Stimulated activated CD8-positive, alpha-beta memory T cell treated with anti-CD3 and anti-CD28 coated beads, Interleukin-12 subunit alpha, Interleukin-12 subunit beta, amount 100 ng/mL, for 4 hours (primary cell): ENCODE data around the gene S1PR1.

ENCODE experiments used
- DNase-seq: peaks from one replicate; pipeline ENCODE4 v3.0.0-alpha.2; 2020; ENCODE audit warnings: low read depth

Gene S1PR1

DNA sequence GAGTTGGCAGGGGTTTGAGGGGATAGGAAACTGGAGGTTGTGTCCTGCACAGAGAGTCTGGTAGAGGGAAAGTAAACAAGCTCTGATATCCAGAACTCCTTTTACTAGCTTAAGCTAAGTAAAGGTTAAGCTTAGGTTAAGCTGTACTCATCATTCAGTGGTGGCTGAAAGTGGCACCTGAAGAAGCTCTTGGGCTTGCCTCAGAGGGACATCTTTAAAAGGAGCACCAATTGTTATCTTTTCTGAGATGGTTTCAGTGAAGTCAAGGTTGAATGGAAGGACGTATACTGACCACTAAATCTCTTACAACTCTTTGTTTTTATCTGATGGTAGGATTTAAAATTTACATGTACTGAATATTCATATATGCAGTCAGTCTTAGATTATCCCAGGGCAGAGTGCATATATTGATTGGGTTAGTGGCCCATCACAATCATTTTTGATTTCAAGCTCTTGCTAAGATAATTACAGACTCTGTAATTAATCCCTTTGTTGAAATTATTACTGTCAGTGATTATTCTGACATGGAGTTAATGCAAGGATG is 43.3 kb downstream of the S1PR1 start:
- no peak for DNase-seq

DNA sequence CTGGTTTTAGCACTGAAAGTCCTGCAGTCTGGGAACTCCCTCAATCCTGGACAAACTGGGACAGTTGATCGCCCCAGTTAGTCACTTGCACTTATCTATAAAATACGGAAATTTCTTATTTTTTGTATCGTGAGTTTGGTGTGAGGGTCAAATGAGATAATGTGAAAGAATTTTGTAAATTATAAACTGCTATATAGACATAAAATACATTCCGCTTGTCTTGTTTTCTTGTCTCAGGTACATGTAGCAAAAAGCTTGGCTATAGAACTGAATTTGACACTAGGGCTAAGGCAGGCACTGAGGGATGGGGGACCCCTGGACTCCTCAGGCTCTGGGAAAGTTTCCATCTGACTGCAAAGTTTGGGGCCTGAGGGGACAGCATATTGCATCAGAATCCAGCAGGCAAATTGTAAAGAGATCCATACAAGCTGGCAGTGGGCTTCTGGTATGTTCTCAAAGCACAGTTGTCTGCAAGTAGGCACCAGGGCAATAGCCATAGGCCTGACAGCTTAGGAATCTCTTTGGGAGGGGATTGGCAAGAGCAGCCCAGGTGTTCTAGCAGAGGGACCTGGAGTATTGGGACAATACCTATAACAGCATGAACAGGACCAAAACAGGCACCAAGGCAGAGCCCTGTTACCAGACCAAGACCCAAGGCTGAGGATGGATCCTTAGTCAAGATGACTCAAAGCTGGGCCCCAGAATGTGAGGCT is 44.3 kb downstream of the S1PR1 start:
- no peak for DNase-seq

DNA sequence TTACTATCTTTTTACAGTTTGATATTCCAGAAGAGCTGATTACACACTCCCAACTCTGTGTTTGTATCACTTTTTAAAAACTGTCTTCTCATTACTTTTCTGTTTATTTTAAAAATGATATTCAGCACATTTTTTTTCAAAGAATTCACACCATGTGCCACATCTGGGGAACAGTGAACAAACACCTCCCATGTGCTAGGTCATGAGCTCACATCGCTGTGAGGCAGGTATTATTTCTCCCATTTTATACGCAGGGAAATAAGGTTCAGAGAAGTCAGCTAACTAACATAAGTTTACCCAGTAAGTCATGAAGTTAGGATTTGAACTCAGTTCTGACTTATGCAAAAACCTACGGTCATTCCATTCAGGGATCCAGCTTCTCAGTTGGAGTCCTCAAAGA is 44.9 kb downstream of the S1PR1 start:
- no peak for DNase-seq

DNA sequence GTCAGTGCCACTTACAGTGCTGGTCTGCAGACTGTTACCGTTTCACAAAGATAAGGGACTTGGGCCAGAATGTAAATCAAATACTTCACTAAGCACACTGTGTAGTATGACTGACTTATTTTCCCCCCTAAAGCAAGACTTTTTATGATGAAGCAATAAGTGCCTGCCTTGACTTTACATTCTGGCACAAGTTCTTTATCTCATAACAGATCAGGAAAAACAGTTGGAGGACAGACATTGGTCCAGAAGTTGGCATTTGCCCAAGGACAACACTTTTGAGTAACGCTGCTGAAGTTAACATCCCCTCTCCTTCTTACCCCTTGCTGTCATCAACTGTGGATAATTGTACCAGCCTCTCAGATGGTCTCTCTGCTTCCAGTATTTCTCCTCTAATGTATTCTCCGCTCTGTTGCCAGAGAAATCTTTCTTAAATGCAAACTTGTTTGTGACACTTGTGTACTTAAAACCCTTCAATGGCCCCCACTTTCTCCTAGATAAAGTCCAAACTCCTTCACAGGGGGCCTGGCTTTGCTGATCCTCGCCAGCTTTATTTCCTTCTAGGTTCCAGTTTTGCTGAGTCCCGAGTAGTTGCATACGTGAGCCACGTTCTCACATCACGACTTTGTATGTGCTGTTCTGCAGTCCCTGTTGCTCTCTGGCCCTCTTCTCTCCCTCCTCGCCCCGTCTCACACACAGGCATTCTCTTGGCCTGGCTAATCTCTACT is 45.7 kb downstream of the S1PR1 start:
- DNase-seq = no peak

DNA sequence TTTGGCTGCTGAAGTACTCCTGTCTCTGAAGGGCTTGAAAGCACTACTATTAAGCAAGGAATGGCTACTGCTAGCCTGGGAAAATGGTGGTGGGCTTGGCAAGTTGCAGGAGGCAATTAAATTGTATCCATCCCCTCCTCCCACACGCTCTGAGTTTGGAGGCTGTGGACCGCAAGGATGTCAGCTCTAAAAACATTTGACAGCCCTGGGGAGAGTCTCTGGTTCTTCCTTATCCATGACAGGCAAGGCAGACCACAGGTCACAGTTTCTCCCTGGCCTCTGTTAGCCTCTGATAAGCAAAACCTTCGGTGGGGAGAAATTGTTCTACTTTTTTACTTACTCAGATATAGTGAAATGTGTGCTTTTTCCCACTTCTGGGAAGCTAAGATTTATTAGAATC is 46.6 kb downstream of the S1PR1 start:
- no peak for DNase-seq

DNA sequence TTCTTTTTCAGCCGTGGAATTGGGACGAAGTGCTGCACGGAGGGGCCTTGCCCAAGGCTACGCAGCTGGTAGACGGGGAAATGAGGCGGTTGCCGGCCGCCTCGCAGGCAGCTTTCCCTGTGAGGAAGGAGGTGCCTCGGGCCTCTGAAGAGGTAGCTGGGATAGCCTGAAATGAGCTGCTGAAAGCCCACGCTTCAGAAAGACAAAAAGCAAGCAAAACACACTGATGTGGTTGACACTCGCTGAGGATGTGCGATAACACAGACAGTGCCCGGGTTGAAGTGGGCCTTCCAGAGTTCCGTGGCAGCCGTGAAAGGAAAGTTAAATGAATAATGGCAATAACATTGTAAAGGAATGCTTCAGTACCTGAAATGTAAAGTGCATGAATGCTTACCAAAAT is 47.2 kb downstream of the S1PR1 start:
- peak; percentile 14 for DNase-seq

DNA sequence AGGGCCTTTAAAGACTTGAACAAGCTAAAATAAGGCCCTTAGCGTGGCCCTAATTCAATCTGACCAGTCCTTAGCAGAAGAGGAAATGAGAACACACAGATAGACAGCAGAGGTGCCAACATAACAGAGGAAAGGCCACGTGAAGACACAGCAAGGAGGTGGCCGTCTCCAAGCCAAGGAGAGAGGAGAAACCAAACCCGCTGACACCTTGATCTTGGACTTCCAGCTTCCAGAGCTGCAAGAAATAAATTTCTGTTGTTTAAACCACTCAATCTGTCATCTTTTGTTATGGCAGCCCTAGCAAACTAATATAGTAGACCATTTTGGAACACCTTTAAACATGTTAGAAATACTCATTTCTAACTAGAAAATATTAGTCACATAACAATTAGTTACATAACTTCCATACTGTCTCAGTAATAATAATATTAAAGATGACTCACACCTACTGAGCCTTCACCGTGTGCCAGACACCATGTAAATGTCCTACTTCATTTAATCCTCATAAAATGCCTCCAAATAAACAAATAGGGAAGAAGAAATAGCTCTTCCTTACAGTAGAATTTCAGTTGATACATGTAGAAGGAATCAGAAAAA is 47.9 kb downstream of the S1PR1 start:
- DNase-seq = no peak

DNA sequence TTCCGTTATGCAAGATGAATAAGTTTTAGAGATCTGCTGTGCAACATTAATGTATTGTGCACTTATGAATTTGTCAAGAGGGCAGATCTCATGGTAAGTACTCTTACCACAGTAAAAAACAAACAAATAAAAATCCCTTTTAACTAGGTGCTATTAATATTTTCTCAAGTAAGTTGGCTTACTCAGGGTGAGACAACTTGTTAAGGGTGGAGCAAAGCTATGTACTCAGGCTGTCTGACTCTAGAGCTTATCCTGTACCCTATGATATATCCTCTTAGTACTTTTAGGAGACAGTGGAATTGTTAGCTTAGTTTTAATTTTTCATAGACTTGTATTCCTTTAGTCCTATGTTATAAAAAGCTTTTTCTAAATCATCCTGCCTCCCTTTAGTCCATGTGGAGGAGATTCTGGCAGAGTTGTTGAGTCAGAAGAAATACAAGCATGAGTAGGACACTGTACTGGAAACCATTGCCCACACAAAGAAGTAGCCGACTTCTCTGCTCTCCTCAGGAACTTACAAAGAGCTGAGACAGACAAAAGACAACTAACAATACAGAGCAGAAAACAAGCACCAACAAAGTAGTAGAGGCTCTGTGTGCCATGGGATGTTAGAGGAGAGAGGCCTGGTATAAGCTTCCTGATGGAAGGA is 49.2 kb downstream of the S1PR1 start:
- no peak for DNase-seq

DNA sequence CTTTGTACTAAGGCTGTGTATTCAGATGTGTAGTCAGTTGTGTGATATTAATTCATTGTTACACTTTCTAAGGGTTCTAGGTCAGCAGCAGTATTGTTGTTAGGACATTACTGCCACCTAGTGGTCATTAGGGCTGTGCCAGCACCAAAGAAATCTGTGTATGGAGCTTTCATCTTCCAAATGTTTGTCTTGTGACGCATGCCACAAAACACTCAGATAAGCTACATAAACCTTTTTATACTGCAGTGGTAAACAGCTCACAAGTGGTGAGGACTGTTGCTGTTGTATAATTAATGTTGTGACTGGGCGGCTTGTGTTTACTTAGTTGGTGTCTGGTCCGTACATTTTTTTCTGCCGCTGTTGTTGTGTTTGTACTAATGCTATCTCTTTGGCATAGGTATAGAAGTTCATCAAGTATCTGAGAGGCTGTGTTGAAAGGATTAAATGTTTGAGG is 51.7 kb downstream of the S1PR1 start:
- DNase-seq = peak; percentile 25

DNA sequence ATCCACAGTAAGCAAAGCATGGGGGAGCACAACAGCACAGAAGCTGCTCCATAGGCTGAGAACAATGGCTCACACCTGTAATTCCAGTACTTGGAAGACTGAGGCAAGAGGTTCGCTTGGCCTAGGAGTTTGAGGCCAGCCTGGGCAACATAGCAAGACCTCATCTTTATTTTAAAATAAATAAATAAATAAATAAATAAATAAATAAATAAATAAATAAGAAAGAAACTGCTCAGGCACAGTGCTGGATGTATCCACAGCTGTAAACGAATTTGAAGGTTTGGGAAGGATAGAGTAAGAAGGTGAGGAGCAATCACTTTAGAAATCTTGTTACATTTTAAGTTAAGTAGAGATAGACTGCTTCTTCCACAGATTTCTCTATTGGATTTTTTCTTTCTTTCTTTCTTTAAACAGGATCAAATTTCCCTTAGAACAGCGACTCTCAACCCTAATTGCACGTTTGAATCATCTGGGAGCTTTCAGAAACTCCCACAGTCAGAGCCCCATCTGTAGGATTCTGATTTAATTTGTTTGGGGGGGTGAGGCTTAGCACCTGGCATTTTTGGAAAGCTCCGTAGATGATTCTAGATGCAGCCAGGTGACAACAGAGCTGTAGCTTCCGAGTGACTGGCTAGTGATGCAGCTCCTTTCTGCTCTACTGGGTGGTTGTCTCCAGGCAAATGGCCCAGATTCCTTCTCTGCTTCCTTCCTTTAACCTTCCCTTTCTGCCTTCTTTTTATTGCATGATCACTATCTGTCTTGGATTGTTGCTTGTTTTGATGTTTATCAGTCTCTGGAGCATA is 53.5 kb downstream of the S1PR1 start:
- no peak for DNase-seq
